Small intestine (tissue), 7 donors: ENCODE results near the gene ATP5F1E. TPM values are rescaled to one million over a fixed set of nuclear protein-coding genes. Genes with fewer than 3 reads are reported as not detected.

Experiments used
- DNase-seq, 2 donors: peaks; one replicate each; pipeline versions ENCODE4 v3.0.0 to v3.0.0-alpha.2; 2013
- FAIRE-seq: peaks from 2 replicates; lab custom pipeline; 2012; peaks lifted over from hg19 to GRCh38; lab: Jason Lieb, UNC
- H3K27ac ChIP-seq, 3 donors: one replicate each; pipeline ENCODE4 v1.5.1; 2013; ENCODE audit warnings: low read length in 2 of 3, mild to moderate bottlenecking in 2 of 3, control low read depth in 1 of 3, inconsistent platforms in 1 of 3, low read depth in 1 of 3, moderate library complexity in 1 of 3
- H3K27me3 ChIP-seq, 3 donors: one replicate each; pipeline ENCODE4 v1.6.1; 2013; ENCODE audit warnings: low read length in 3 of 3, inconsistent platforms in 1 of 3; ENCODE audit not compliant: control insufficient read depth in 3 of 3, insufficient read depth in 3 of 3
- H3K36me3 ChIP-seq, 3 donors: one replicate each; pipeline ENCODE4 v1.6.1; 2013; ENCODE audit warnings: low read length in 3 of 3, inconsistent platforms in 1 of 3, low read depth in 1 of 3, mild to moderate bottlenecking in 1 of 3, moderate library complexity in 1 of 3; ENCODE audit not compliant: control insufficient read depth in 3 of 3, insufficient read depth in 2 of 3
- H3K4me1 ChIP-seq, 3 donors: one replicate each; pipeline ENCODE4 v1.6.1; 2013; ENCODE audit warnings: low read length in 2 of 3, inconsistent platforms in 1 of 3, low read depth in 1 of 3, mild to moderate bottlenecking in 1 of 3, moderate library complexity in 1 of 3; ENCODE audit not compliant: control insufficient read depth in 3 of 3, insufficient read depth in 2 of 3
- H3K4me3 ChIP-seq, 3 donors: one replicate each; pipeline ENCODE4 v1.5.1; 2013; ENCODE audit warnings: low read length in 3 of 3, control low read depth in 1 of 3, inconsistent platforms in 1 of 3, low read depth in 1 of 3, mild to moderate bottlenecking in 1 of 3, moderate library complexity in 1 of 3
- H3K9me3 ChIP-seq, 2 donors: one replicate each; pipeline ENCODE4 v1.6.1; 2013; ENCODE audit warnings: low read depth in 1 of 2, low read length in 1 of 2; ENCODE audit not compliant: control insufficient read depth in 2 of 2, insufficient read depth in 1 of 2
- WGBS, 3 donors: extraction: QIAGEN DNeasy Blood & Tissue Kit; methylation state at CpG; one replicate each; pipeline ENCODE4 v1.1.7; 2013; 5-methylcytosine and 5-hydroxymethylcytosine counted together
- polyA plus RNA-seq, 4 donors: library from polyadenylated mRNA; stranded (reverse) in 3 of 4; unstranded in 1 of 4; fragments of 200-250 nt in 3 of 4; fragments of 120-200 nt in 1 of 4; gene quantifications; one replicate each; pipeline versions ENCODE4 v1.2.1 to v1.2.3, GENCODE V29; 2013
- donor health status: healthy with polysubstance abuse.
- donor health status: control.
- donor health status: control.
- donor health status: Bipolar disorder and iron deficiency.
- donor health status: healthy.

Gene ATP5F1E
- polyA plus RNA-seq, 4 donors: 49.6 to 87.5 (median 69.8) TPM

DNA sequence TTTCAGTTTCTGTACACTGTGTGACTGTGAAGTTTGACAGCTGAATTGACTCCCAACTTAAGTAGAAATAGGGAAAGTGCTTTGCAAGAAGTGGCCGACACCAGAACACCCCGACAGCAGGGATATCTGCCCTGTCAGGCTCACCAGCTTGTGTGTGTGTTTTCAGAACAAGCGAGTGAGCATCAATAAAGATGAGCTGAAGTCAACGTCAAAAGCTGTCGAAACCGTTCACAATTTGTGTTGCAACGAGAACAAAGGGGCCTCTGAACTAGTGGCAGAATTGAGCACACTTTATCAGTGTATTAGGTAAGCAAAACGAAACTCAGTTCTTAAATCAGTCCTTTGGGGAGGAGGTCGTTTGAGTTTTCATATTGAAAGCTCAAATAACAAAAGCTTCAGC is 40.4 kb downstream of the ATP5F1E start:
- no peak overlapping the region for H3K4me3 ChIP-seq
- no peak for DNase-seq
- WGBS, 3 donors: 75 to 79% (median 78%) methylated on average over 9 of the region's 9 CpGs
- H3K27me3 ChIP-seq: no peaks in the 10 kb centered on the region
- no peaks in the 10 kb centered on the region for H3K9me3 ChIP-seq
- no peak for FAIRE-seq
- no peaks in the 10 kb centered on the region for H3K4me1 ChIP-seq
- peaks cover 36 to 73% (median 36%) of the 10 kb centered on the region in 3 donors for H3K36me3 ChIP-seq
- no peak overlapping the region for H3K27ac ChIP-seq

DNA sequence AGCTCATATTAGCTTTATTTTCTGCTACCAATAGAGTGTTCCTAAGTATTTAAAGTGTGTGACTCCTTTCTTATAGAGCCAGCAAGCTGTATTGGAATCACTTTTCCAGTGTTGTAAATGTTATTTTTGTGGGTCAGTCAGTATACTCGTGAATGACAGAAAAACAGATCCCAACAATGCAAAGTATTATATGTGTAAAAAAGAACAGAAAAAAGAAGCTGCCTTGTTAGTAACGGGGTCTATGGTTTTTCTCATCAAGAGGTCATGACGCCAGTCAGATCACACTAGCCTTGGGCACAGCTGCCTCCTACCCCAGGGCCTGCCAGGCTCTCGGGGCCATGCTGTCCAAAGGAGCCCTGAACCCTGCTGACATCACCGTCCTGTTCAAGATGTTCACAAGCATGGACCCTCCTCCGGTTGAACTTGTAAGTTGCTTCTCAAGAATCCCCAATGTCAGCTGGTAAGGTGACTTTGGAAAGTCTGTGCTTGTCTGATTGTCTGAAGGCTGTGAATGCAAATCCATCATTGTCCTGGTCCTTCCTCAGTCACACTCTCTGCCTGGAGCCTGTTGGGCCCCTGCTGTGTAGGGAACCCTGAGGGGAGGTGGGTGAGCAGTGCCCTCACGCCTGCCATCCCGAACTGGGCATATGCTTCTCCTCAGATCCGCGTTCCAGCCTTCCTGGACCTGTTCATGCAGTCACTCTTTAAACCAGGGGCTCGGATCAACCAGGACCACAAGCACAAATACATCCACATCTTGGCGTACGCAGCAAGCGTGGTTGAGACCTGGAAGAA is 41.3 kb downstream of the ATP5F1E start:
- H3K27ac ChIP-seq: no peak overlapping the region
- WGBS, 3 donors: 93 to 96% (median 94%) methylated on average over 14 of the region's 14 CpGs
- no peaks in the 10 kb centered on the region for H3K9me3 ChIP-seq
- H3K36me3 ChIP-seq: peaks cover 30 to 72% (median 36%) of the 10 kb centered on the region in 3 donors
- DNase-seq (no peak), FAIRE-seq (no peak)
- no peaks in the 10 kb centered on the region for H3K4me1 ChIP-seq
- no peaks in the 10 kb centered on the region for H3K27me3 ChIP-seq
- no peak overlapping the region for H3K4me3 ChIP-seq

DNA sequence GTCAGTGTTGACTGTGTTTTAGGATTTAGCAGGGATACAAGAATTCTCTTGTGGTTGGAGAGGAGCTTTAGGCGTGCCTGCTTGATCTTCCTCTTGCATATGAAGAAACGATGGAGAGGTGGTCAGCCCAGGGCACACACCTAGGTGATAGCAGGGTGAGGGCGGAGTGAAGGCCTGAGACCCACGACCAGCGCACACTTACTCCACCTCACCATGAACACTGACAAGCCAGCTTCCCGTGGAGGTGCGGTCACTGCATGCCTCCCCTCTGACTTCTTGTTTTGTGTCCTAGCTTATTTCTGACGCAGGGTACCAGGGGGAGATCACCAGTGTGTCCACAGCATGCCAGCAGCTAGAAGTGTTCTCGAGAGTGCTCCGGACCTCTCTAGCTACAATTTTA is 42.9 kb downstream of the ATP5F1E start:
- DNase-seq (no peak), FAIRE-seq (no peak)
- Histone ChIP-seq H3K27ac (no peak overlapping the region), H3K9me3 (no peaks in the 10 kb centered on the region), H3K4me1 (peaks cover 0 to under 1% (median 0%) of the 10 kb centered on the region in 3 donors), H3K27me3 (no peaks in the 10 kb centered on the region), H3K36me3 (peaks cover 24 to 58% (median 28%) of the 10 kb centered on the region in 3 donors), H3K4me3 (no peak overlapping the region)
- WGBS, 3 donors: 90 to 97% (median 91%) methylated on average over 10 of the region's 10 CpGs

DNA sequence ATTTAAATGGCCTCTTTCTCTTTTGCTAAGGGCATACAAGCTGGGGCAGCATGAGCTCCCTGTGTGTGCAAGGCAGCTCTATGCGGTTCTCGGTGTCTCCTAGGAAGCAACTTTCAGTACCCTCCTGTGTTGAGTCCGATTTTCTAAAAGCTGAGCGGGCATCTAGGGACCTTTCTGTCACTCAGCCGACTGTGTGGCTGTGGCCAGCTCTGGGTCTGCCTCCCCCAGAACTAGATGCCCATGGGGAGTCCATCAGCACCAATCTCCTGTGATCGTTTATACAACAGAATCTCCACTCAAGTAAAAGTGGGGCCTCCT is 43.6 kb downstream of the ATP5F1E start:
- Histone ChIP-seq H3K27ac (no peak overlapping the region), H3K27me3 (no peaks in the 10 kb centered on the region), H3K4me1 (peaks cover 0 to 3% (median 0%) of the 10 kb centered on the region in 3 donors), H3K36me3 (peaks cover 23 to 52% (median 28%) of the 10 kb centered on the region in 3 donors), H3K9me3 (no peaks in the 10 kb centered on the region), H3K4me3 (no peak overlapping the region)
- FAIRE-seq (no peak), DNase-seq (no peak)
- 92 to 97% (median 94%) methylated on average over 6 of the region's 6 CpGs for WGBS, 3 donors

DNA sequence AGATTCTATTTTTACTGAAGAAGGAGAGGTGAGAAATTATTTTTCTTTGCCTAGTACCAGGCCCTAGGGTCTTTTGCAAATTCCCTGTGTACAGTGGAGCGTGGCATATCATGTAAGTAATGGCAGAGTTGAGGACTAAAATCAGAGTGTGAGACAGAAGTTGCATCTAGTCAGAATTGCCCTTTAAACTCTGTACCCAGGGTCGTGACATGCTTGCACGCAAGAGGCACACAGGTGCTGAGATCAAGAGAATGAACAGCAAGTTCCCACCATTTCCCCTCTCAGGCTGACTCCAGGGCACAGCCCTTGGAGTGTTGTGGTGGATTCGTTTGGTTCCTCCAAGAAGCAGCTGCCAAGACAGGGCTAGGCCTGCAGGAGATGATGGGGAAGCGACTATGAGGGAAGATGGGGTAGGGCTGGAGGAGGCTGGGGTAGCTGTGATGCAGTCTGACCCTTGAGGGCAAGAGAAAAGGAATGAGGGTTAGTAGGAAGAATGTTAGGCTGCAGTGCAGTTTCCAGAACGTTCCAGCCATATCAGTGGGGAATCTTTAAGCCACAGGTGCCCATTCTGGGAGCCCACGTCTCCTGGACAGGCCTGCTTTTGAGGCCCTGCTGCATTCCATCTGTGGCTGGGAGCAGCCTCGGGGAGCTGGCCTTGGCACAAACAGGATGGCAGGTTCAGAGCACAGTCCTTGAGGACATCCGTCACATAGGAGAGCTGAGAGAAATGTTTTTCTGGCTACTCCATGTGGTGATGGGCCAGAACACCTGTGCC is 44.2 kb downstream of the ATP5F1E start:
- DNase-seq: no peak

DNA sequence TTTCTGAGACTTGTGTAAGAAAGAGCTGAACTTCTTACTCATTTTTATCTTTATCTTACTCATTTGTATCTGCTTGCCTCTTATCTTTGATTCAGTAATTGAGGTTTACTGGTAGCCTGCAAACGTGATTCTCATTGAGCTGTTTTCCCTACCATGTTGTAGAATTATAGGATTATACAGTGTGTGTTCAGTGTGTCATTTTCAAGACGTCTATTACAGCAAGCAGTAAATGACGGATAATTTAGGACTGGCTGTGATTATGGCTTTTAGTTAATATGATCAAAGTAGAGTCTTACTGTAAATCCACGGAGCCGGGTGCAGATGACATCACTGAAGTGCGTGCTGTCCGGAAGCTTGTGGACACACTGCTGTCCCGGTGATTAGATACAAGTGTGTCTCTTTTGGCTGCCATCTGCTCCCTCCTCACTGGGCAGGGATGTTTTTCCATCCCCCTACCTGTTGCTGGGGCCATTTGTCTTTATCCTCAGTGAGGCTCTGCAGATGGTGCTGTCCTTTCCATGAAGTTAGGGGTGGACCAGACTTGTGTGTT is 45.1 kb downstream of the ATP5F1E start:
- no peak for DNase-seq
- peaks cover 0 to 10% (median 6%) of the 10 kb centered on the region in 3 donors for H3K4me1 ChIP-seq
- no peaks in the 10 kb centered on the region for H3K27me3 ChIP-seq
- H3K36me3 ChIP-seq: peaks cover 17 to 41% (median 24%) of the 10 kb centered on the region in 3 donors
- no peaks in the 10 kb centered on the region for H3K9me3 ChIP-seq
- no peak overlapping the region for H3K27ac ChIP-seq
- WGBS, 3 donors: 73 to 82% (median 79%) methylated on average over 8 of the region's 8 CpGs
- no peak overlapping the region for H3K4me3 ChIP-seq
- FAIRE-seq: no peak

More for the DNA sequence above, 44.2 kb downstream of the ATP5F1E start:
- H3K27ac ChIP-seq: no peak overlapping the region
- peaks cover 0 to 3% (median 0%) of the 10 kb centered on the region in 3 donors for H3K4me1 ChIP-seq
- H3K9me3 ChIP-seq: no peaks in the 10 kb centered on the region
- no peaks in the 10 kb centered on the region for H3K27me3 ChIP-seq
- 87 to 89% (median 87%) methylated on average over 9 of the region's 9 CpGs for WGBS, 3 donors
- H3K36me3 ChIP-seq: peaks cover 20 to 47% (median 24%) of the 10 kb centered on the region in 3 donors
- no peak overlapping the region for H3K4me3 ChIP-seq
- FAIRE-seq: no peak

DNA sequence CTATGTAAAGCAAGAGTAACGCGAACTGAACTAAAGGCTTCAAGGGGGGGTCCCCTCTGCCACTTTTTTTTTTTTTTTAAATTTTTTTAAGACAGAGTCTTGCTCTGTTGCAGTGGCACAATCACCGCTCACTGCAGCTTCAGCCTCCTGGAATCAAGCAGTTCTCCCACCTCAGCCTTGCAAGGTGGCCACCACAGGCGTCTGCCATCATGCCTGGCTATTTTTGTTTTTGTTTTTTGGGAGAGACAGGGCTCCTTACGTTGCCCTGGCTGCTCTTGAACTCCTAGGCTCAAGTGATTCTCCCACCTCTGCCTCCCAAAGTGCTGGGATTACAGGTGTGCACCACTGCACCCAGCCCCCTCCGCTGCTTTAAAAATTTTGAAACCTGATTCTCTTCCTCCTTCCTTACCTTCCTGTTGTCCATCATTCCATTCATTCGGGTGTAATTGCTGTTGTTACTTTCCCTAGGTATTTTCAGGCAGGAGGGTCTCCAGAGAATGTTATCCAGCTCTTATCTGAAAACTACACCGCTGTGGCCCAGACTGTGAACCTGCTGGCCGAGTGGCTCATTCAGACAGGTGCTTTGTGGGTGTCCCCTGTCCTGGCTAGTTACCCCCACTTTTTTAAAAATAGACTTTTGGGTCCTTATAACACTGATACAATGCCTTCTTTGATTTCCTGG is 45.7 kb downstream of the ATP5F1E start:
- Histone ChIP-seq H3K4me1 (peaks cover 0 to 10% (median 6%) of the 10 kb centered on the region in 3 donors), H3K9me3 (no peaks in the 10 kb centered on the region), H3K27me3 (no peaks in the 10 kb centered on the region), H3K36me3 (peaks cover 17 to 39% (median 24%) of the 10 kb centered on the region in 3 donors), H3K4me3 (no peak overlapping the region), H3K27ac (no peak overlapping the region)
- FAIRE-seq (no peak), DNase-seq (no peak)
- WGBS, 3 donors: 76 to 84% (median 82%) methylated on average over 9 of the region's 9 CpGs

DNA sequence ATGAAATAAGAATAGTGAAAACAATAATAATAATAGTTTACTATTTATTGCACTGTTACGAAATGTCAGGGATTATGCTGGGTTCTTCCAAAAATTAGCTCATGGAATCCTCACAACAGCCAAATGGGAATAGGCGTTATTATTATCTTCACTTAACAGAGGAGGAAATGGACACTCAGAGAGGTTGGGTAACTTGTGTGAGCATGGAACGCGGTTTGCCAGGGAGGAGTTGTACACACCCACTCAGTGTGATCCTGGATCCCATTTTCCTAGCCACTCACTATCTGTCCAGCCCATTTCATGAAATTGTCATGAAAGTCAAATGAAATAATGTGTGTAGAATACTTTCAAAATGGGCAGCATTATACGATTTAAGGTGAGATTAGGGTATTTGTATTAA is 46.5 kb downstream of the ATP5F1E start:
- H3K4me1 ChIP-seq: peaks cover 0 to 10% (median 6%) of the 10 kb centered on the region in 3 donors
- no peaks in the 10 kb centered on the region for H3K9me3 ChIP-seq
- no peak overlapping the region for H3K27ac ChIP-seq
- H3K36me3 ChIP-seq: peaks cover 11 to 32% (median 24%) of the 10 kb centered on the region in 3 donors
- H3K4me3 ChIP-seq: no peak overlapping the region
- FAIRE-seq (no peak), DNase-seq (no peak)
- no peaks in the 10 kb centered on the region for H3K27me3 ChIP-seq
- WGBS, 3 donors: 66 to 84% (median 82%) methylated on average over 5 of the region's 5 CpGs
